Activated CD4-positive, alpha-beta T cell treated with anti-CD3 and anti-CD28 coated beads, Interleukin-2, amount 50 U/mL, for 48 hours (primary cell): ENCODE results near the gene WFDC1.

ENCODE experiments used
- DNase-seq, 2 experiments: peaks; one replicate each; pipeline ENCODE4 v3.0.0-alpha.2; 2020

Gene WFDC1

DNA sequence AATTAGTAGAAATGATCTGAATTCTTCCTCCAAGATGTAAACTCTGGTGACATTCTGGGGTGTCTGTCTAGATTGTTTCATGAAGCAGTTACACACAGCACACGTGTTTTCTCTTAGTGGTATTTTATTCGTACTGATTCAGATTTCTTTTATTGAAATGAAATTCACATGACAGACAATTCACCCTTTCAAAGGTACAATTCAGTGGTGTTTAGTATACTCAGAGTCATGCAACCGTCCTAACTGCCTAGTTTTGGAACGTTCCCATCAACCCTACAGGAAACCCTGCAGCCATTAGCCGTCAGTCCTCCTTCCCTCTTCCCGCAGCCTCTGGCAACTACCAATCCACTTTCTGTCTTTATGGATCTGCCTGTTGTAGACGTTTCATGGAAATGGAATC, 8.8 kb downstream of the WFDC1 start:
- DNase-seq = no peak

DNA sequence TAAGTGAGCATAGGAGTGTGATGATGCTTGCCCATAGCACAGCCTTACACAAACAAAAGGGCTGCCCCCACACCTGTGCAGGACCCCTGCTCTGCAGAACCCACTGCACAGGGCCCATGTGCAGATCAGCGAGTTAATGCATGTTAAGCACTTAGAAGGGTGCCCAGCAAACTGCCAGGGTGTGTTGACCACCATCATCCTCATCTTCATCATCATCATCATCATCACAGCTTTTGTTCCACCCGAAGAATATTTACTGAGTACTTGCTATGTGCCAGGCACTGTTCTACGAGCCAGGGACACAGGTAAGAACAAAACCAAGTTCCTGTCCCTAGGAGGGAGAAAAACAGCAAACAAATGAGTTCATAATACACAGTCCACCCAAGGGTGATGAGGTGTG, 11.9 kb downstream of the WFDC1 start:
- no peak for DNase-seq

DNA sequence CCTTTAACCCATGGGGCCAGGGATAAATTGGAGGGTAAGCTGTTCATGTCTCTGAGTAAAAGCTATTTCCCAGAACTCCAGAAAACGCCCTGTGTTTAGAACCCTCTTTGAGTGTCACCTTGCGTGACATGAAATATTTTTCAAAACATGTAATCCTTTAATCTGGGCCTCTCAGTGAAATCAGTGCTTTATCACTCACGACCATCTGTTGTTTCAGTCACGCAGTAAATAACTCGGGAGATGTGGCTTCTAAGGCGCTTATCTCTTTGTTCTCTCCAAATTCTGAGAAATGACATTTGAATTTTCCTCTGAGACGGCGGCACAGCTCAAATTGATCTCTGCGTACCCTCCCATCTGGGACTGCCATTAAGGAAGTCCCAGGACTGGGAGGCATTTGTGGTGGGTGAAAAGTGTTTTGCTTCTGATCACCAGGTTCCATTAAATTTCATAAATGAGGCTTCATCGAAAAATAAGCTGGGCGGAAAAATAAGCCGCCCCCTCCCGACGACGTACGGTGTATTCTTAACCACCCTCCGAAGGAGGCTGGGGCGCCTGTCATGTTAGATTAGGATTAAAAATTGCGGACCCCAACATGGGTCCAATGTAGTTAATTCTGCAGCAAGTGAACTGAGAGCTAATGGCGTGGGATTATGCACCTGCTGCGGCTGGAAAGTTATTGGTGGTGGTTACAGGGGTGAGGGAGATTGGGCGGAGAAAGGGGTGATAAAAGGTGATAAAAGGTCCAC, 12.7 kb downstream of the WFDC1 start:
- DNase-seq = no peak

DNA sequence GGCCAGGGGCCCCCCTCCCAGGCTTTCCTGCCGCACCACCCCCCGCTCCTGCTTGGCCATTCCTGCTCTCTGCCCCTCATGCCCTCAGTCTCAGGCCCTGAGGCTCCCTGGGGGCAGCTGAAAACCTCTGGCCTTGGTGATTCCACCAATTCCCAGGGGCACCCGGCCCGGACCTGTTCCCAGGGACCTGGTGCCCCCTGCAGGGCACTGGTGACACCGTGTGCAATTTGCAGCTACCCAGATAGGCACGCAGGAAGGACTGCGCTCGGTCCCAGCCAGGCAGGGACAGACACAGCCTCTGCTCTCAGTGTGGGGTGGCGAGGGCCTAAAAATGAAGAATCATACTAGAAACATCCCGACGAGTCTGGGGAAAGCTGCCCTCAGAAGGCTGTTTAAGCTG, 13.4 kb downstream of the WFDC1 start:
- DNase-seq = peak; percentile 17 to 27

DNA sequence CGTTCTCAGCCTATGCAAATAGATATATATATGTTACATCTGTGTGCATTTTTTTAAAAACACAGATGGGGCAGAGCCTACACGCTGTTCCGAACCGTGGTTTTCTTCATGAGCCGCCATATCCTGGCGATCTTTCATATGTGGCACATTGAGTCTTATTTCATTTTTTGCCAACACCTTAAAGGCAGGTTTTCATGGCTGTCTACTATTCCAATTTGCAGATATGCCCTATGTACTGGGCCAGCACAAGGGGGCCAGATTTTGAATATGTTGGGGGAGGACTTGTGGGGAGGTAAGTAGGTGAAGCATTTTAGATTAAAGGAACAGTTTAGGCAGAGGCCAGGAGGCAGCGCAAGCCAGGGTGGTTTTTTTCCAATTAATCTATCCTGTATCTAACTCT, 16.0 kb downstream of the WFDC1 start:
- DNase-seq = no peak

DNA sequence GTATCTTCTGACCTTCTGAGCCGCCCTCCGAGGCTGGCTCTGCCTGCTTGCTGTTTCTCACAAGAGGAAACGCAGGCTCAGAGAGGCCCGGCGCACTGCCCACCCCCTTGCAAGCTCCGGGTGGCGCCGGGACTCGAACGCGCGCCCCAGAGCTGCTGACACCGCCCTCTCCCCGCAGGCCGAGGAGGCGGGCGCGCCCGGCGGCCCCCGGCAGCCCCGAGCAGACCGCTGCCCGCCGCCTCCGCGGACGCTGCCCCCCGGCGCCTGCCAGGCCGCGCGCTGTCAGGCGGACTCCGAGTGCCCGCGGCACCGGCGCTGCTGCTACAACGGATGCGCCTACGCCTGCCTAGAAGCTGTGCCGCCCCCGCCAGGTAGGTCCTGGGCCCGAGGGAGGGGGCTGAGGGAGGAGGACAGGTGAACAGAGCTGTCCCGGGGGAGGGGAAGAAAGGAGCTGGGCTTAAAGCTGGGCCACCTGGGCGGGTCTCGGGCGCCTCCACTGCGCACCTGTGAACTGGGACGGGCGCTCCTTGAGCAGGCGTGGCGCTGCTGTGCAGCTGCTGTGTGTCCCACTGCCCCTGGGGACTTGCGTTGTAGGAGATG, 18.2 kb downstream of the WFDC1 start:
- DNase-seq = no peak

DNA sequence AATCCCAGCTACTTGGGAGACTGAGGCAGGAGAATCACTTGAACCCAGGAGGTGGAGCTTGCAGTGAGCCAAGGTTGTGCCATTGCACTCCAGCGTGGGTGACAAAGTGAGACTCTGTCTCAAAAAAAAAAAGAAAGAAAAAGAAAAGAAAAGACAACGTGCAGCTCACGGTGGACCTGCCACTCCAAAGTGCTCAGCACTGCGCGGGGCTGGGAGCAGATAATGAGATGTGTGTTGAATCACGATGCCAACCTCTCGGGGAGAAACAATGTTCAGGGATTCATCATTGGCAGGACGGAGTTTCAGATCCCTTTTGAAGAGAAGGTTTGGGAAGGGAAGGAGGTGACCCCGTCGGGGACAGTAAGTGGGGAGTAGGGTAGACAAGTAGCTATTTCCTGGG, 19.2 kb downstream of the WFDC1 start:
- DNase-seq = no peak

DNA sequence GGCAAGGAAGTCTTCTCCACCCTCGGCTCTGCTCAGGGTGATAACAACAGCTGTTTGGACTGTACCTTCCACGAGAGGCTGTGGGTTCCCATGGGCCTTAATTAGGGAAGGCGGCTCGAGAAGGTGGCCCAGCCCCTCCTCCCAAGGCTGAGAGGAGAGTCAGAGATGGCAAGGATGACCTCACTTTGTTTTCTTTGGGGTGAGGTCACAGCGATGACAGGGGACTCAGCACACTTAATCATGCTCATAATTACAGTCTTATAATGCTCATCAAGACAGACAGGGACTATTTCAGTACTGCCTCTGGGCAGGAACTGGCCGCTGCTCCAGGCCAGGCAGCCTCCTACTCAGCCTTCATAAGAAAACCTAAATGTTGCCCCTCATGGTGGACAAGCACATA, 19.7 kb downstream of the WFDC1 start:
- no peak for DNase-seq

DNA sequence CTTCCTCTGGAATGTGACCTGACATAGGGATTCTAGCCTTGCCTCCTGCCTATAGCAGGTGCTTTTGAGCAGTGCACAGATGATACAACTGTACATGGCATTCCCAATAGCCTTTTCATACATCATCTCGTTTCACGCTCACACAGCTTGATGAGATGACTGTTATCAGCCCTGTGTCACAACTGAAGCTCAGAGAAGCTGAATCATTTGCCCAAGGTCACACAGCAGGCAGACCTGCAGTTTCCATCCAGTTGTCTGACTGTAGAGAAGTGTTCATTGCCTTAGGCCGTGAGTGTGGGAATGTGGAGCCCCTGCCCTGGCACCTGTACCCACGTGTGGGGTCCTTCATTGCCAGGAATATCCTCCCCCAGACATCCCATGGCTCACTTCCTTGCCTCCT, 20.1 kb downstream of the WFDC1 start:
- DNase-seq = no peak

DNA sequence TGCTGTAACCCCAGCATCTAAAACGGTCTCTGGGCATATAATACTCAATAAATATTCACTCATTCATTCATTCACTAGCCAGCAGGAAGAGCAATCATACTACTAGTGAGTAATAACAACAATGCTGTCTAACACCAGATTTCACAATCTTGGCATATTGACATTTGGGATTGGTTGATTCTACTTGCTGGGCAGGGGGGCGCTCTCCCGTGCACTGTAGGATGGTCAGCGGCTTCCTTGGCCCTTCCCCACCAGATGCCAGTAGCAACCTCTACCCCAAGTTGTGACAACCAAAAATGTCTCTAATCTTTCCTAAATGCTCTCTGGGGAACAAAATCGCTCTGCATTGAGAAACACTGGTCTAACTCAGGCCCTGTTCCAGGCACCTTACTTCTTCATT, 20.7 kb downstream of the WFDC1 start:
- no peak for DNase-seq

DNA sequence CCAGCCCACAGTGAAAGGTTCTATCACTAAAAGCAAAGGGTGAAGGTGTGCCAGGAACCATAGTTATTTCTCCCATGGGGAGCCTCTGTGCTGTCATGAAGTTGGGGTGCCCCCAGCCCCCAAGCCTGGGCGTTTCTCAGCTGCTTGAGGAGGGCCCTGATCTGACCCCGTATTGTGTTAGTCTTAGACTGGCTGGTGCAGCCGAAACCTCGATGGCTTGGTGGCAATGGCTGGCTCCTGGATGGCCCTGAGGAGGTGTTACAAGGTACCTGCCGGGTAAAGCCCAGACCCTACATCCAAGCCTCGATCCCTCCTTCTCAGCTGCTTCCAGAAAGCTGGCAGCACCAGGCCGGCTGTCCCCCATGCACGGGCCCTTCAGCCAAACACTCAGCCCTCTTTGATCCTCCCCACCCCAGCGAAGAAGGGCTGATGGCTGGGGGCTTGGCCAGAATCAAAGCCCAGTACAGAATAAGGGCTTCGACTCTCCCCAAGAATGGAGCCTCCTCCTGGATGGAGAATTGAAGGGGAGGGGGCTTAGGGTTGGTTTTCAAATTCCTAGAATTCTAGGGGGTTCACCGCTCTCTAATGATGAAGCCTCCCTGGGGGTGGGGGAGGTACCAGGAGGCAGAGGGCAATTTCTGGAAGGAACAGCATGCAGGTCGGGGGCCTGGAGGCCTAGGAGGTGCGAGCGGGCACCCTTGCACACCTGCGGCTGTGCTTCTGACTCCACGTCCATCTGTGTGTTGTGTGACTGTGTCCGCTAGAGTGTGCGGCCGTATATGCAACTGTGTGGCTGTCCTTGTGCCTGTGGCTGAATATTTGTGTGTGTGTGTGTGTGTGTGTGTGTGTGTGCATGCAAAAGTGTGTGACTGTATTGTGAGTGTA, 23.7 kb downstream of the WFDC1 start:
- DNase-seq = no peak

DNA sequence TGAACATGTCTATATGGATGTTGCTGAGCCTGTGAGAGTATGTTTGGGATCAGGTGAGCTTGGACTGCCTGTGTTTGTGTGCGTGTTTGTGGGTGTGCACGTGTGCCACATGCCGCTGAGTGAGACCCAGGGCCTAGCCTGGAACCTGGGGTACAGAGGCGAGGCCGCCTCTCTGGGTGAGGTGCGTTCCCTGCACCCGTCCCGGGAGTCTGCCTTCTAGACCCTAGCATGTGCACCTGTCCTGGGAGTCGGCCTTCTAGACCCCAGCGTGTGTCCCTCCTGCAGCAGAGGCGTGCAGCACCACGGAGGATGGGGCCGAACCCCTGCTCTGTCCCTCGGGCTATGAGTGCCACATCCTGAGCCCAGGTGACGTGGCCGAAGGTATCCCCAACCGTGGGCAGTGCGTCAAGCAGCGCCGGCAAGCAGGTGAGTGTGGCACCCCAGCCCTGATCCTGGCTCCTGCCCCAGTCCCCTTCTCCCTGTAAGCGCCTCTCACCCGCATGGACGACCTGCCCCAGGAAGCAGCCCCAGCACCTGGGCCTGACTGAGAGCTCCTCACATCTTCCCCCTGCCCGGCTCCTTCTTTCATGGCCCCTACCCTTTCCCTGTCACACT, 24.6 kb downstream of the WFDC1 start:
- DNase-seq = no peak

DNA sequence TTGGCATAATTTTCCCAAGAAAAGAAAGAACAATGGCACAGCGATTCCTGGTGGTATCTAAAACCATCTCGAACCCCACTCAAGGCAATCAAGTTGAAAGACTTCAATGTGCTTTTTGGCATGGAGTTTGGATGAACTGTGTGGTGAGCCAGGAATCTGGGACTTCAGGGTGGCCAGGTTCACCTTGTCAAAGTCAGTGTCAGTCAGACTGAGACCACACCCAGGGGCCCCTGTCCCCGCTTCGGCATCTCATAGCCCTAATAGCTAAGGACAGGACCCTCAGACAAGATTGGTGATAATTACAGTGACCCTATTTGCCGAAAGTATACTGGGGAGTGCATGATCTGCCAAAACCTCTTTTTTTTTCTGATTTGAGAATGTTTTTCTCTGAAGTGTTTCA, 25.8 kb downstream of the WFDC1 start:
- no peak for DNase-seq

DNA sequence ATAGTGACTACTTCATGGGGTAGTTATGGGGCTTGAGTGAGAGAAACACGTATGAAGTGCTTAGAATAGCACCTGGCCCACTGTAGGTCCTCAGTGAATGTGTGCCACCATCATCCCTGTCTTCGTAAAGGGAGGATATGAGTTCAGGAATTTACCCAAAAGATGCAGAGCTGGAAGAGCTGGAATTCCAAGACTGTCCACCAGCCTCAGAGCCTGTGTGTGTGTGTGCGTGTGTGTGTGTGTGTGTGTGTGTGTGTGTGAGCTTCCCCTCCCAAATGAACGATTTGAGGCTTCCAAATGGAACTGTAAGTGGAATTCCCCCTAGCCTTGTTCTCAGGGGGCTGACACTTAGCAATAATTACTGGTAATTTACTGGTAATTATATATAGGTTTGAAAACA, 27.3 kb downstream of the WFDC1 start:
- DNase-seq = no peak

DNA sequence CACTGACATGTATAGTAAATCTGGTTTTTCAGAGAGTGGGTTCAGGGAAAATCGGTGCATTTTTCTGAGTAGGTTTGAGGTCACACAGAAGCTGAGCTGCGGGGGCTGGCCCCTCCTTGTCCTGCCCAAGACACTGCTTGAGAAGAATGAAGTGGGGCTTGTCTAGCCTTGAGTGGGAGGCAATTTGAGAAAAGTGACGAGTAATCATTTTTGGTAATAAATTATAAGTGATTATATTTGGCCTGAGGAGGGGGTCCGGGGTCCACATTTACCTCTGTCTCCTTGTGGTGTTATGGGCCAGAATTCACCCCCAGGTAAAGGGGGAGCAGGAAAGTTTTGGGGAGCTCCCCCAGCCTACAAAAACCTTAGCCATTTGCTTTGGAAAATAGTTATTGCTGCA, 28.1 kb downstream of the WFDC1 start:
- DNase-seq = no peak

DNA sequence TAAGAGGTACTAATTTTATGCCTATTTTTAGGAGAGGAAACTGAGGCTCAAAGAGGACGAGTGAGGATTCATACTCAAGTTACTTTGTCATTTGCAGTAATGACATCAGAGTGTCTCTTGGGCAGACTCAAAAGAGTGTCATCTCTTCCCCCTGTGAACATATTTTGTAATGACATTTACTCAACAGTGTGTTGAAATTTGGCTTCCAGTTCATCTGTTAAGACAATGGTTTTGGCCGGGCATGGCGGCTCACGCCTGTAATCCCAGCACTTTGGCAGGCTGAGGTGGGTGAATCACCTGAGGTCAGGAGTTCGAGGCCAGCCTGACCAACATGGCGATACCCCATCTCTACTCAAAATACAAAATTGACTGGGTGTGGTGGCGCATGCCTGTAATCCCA, 28.9 kb downstream of the WFDC1 start:
- no peak for DNase-seq

DNA sequence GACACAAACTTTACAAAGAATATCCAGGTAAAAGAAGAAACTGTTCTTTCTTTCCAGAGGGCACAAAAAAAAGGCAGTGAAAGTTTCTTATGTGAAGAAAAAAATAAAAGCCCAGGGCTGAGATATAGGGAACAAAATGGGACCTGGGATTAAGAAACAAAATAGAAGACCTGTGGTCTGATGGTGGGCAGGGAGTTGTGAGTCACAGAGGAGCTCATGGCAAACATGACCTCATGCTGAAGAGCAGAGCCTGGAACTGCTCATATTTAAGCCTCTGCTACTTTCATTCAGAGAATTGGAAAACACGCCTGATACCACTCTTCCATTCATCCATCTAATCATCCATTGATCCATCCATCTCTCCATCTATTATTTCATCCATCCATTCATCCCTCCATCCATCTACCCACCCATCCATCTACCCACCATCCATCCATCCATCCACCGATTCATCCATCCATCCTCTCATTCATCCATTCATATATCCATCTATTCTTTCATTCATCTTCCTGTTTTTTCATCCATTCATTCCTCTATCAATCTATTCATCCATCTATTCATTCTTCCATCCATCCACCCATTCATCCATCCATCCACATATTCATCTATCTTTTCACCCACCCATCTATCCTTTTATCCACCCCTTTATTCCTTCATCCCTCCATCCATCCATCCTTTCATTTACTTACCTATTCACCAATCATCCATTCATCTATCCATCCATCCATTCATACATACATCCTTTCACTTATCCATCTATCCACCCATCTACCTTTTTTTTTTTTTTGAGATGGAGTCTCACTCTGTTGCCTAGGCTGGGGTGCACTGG, 30.0 kb downstream of the WFDC1 start:
- DNase-seq = no peak

DNA sequence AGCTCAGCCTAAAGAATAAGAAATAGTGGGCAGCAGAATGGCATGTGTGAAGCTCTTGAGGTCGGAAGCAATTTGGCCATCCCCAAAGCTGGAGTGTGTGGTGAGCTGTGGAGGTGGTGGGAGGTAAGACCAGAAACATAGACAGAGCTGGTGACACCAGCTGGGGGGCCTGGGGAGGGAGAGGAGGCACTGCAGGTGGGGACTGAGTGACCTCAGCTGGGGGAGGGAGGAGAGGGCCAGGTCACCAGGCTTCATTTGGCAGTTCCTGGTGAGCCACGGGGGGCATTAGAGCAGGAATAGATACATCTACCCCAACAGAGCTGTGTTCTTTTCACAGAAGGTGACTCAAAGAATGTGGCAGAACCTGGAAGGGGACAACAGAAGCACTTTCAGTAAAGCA, 31.9 kb downstream of the WFDC1 start:
- DNase-seq = no peak

DNA sequence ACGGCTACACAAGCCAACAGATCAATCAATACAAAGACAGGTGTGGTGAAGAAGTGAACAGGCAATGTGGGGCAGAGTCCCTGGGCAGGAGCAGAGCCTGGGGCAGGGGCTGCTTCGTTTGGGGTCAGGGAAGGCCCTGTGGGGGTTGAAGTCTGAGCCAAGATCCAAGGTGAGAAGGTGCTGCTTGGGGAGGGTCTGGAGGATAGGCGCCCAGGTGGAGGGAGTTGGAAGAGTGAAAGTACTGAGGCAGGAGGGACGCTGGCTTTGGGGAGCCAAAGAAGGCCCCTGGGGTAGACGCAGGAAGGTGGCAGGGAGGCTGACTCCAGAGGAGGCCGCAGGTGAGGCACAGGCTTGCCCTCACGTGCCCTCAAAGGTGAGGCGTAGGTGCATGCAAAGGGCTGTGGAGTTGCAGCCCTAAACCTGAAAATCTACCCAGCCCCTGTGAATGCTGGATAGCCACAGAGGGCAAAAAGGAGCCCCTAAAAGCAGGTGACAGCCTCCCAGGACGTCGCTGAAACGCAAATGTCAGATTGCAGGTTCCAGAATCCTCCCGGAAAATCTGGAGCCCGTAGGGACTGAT, 33.3 kb downstream of the WFDC1 start:
- no peak for DNase-seq

DNA sequence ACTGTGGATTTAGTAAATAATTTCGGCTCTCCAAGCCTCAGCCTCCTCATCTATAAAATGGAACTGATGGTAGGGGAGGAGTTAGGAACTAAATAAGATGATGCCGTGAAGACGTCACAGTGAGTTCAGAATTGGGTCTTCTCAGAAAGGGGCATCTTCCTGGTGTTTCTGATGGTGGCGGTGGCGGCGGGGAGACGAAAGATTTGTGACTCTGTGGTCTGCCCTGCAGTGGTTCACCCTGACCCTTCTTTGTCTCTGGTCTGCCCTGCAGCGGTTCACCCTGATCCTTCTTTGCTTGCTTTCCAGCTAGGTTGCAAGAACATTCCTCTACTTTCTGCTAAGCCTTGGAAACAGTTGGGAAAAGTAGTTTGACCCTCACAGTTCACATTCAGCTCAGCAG, 34.3 kb downstream of the WFDC1 start:
- DNase-seq = no peak

DNA sequence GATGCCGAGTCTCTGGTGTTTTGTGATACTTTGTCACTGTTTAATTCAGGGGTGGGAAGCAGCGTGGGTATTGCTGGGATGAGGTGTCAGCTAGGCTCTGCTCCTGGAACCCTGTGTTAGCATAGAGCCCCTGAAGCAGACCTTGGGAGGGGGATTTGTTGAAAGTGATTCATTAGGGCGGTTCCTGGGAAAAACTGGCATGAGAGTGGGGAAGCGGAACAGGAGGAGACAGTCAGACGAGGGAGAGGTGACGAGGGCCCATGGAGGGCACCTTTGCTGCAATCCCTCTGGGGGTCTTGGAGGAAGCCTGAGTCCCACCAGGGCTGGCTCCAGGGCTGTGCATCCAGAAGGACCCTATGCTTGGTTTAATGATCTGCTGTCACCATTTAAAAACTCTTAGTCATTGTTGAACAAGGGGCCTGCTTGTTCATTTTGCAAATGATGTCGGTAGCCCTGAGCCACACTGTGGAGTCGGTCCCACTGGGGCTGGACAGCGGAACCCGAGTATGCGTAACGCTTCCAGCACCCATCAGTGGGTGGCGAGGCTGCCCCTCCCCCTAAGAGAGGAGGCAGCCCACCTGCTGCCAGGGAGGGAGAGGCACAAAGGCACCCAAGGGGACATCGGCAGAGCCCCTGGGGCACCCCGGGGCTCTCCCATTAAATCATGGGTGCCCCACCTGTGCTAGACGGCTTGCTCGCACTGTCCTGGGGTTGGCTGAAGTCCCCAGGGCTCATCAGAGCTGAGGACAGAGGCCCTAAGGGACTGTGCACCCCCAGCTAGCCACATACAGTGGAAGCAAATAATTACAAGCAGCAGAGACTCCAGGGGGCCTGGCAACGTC, 35.4 kb downstream of the WFDC1 start:
- no peak for DNase-seq
